Measurements from ENCODE around the gene FOXO6. TPM values are rescaled to one million over a fixed set of nuclear protein-coding genes. Genes with fewer than 3 reads are reported as not detected.

Gene FOXO6
- polyA plus RNA-seq, 1 of the 3 experiments (the other 2 are of a cell fraction), result 0.35 TPM

DNA sequence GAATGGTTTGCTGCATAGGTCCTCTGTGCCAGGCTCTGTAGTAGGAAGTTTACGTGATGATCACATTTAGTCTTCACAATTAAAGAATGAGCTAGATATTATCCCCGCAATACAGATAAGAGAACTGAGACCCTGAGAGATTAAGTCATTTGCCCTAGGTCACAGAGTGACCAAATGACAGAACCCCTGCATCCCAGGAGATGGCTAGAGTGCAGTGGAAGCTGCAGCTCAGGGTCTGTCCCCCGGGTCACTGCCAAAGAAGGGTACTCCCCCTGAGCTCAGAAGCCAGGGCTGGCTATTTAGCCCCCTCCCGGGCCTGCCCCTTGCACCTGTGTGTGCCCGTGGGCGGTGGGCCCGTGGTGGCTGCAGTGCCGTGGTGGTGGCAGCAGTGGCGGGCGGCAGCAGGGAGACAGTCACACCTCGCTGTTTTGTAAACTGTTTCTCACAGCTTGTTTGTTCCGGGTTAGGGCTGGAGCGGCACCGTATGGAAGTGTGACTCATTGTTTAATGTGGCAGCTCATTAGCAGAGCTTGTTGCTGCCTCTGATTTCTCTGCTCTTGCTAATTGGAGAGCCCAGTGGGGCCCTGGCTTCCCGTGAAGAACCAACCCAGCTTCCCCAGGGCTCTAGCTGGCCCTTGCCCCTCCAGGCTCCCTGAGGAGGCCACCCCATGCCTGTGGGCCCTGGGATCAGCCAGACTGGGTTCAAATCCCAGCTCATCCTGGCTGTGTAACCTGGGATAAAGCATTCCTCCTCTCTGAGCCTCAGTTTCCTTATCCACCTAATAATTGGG is 19.3 kb upstream of the FOXO6 start (continued):
- TF ChIP-seq, protein P1, sequence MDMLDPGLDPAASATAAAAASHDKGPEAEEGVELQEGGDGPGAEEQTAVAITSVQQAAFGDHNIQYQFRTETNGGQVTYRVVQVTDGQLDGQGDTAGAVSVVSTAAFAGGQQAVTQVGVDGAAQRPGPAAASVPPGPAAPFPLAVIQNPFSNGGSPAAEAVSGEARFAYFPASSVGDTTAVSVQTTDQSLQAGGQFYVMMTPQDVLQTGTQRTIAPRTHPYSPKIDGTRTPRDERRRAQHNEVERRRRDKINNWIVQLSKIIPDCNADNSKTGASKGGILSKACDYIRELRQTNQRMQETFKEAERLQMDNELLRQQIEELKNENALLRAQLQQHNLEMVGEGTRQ (IDR thresholded peaks at IDR 0.05; ENCODE audit: borderline replicate concordance, low read depth, low read length), result no peak
- no peak for TF ChIP-seq POLR2AphosphoS5 (IDR thresholded peaks at IDR 0.05; ENCODE audit: low read depth, low read length)
- no peak for TF ChIP-seq YY1 (IDR thresholded peaks at IDR 0.05; ENCODE audit: low read depth)
- TF ChIP-seq, protein P2, sequence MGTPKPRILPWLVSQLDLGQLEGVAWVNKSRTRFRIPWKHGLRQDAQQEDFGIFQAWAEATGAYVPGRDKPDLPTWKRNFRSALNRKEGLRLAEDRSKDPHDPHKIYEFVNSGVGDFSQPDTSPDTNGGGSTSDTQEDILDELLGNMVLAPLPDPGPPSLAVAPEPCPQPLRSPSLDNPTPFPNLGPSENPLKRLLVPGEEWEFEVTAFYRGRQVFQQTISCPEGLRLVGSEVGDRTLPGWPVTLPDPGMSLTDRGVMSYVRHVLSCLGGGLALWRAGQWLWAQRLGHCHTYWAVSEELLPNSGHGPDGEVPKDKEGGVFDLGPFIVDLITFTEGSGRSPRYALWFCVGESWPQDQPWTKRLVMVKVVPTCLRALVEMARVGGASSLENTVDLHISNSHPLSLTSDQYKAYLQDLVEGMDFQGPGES (IDR thresholded peaks at IDR 0.05; ENCODE audit: low read depth, low read length), result no peak
- no peak for TF ChIP-seq EP300 (IDR thresholded peaks at IDR 0.05; ENCODE audit: borderline replicate concordance in 1 of 2, low read depth in 1 of 2, low read length in 1 of 2)
- no peak for TF ChIP-seq MXI1 (IDR thresholded peaks at IDR 0.05; ENCODE audit: low read depth, low read length)
- no peak for TF ChIP-seq FOXJ3 (CRISPR knock-in tag; IDR thresholded peaks at IDR 0.05)

DNA sequence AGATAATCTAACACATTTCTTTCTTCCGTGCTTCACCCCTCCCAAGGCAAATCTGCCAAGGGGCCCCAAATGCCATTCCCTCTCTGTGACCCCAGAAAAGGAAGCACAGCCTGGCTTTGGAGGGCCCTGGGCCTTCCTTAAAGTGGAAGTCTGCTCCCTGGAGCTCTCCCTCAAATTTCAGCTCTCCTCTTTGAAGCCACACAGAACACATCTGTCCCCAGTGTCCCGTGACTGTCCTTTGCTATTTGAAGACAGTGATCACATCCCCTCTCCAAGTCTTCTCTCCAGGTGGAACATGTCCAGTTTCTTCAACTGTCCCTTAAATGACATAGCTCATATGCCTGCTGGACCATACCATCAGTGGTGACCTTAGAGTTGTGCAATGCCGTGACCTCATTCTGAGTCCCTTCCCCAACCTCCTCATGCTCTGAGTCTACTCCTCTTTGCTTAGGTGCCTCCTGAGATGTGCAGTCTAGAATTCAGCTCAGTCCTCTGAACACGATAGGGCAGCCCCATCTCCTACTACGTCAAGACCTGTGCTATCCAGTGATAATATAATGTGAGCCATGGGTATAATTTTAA is 18.4 kb upstream of the FOXO6 start:
- Histone ChIP-seq H3K9me2 (no peaks in the 10 kb centered on the region), H3K9me3 (no peaks in the 10 kb centered on the region), H3K27me3 (ENCODE audit: insufficient read depth) (no peaks in the 10 kb centered on the region), H3K36me3 (replicated peaks in 1 of 2; ENCODE audit: control insufficient read depth in 1 of 2, insufficient read depth in 2 of 2, low read length in 1 of 2) (no peaks in the 10 kb centered on the region), H3K79me2 (ENCODE audit: insufficient read depth) (no peaks in the 10 kb centered on the region), H3K4me3 (ENCODE audit: low read depth in 2 of 2, low read length in 1 of 2) (no peak overlapping the region), H3K4me1 (ENCODE audit: control insufficient read depth in 1 of 2, insufficient read depth in 2 of 2, low read depth in 1 of 2, low read length in 1 of 2) (peaks cover 0 to 4% of the 10 kb centered on the region in 2 experiments; a peak in 1 of 4 replicates), H3K9ac (no peak overlapping the region), H3K4me2 (no peak overlapping the region), H2AFZ (ENCODE audit: low read depth) (no peak overlapping the region), H3F3A (replicated peaks; ENCODE audit: insufficient read depth) (no peaks in the 10 kb centered on the region), H4K20me1 (ENCODE audit: insufficient read depth) (no peaks in the 10 kb centered on the region), H3K27ac (ENCODE audit: low read depth in 2 of 2, low read length in 1 of 2) (no peak overlapping the region)
- TF ChIP-seq, protein P3, sequence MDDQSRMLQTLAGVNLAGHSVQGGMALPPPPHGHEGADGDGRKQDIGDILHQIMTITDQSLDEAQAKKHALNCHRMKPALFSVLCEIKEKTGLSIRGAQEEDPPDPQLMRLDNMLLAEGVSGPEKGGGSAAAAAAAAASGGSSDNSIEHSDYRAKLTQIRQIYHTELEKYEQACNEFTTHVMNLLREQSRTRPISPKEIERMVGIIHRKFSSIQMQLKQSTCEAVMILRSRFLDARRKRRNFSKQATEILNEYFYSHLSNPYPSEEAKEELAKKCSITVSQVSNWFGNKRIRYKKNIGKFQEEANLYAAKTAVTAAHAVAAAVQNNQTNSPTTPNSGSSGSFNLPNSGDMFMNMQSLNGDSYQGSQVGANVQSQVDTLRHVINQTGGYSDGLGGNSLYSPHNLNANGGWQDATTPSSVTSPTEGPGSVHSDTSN (IDR thresholded peaks at IDR 0.05), result no peak
- TF ChIP-seq, protein P4, sequence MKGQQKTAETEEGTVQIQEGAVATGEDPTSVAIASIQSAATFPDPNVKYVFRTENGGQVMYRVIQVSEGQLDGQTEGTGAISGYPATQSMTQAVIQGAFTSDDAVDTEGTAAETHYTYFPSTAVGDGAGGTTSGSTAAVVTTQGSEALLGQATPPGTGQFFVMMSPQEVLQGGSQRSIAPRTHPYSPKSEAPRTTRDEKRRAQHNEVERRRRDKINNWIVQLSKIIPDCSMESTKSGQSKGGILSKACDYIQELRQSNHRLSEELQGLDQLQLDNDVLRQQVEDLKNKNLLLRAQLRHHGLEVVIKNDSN (IDR thresholded peaks at IDR 0.05; ENCODE audit: borderline replicate concordance, low read depth), result no peak
- TF ChIP-seq RAD21 (IDR thresholded peaks at IDR 0.05; ENCODE audit: low read length) (no peak), TCF12 (IDR thresholded peaks at IDR 0.05) (no peak), EP300 (IDR thresholded peaks at IDR 0.05; ENCODE audit: borderline replicate concordance in 1 of 2, low read depth in 1 of 2, low read length in 1 of 2) (no peak), RCOR1 (IDR thresholded peaks at IDR 0.05; ENCODE audit: low read length) (no peak)
- TF ChIP-seq, protein P1 (IDR thresholded peaks at IDR 0.05; ENCODE audit: borderline replicate concordance, low read depth, low read length), result no peak
- TF ChIP-seq, protein P5, sequence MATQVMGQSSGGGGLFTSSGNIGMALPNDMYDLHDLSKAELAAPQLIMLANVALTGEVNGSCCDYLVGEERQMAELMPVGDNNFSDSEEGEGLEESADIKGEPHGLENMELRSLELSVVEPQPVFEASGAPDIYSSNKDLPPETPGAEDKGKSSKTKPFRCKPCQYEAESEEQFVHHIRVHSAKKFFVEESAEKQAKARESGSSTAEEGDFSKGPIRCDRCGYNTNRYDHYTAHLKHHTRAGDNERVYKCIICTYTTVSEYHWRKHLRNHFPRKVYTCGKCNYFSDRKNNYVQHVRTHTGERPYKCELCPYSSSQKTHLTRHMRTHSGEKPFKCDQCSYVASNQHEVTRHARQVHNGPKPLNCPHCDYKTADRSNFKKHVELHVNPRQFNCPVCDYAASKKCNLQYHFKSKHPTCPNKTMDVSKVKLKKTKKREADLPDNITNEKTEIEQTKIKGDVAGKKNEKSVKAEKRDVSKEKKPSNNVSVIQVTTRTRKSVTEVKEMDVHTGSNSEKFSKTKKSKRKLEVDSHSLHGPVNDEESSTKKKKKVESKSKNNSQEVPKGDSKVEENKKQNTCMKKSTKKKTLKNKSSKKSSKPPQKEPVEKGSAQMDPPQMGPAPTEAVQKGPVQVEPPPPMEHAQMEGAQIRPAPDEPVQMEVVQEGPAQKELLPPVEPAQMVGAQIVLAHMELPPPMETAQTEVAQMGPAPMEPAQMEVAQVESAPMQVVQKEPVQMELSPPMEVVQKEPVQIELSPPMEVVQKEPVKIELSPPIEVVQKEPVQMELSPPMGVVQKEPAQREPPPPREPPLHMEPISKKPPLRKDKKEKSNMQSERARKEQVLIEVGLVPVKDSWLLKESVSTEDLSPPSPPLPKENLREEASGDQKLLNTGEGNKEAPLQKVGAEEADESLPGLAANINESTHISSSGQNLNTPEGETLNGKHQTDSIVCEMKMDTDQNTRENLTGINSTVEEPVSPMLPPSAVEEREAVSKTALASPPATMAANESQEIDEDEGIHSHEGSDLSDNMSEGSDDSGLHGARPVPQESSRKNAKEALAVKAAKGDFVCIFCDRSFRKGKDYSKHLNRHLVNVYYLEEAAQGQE (IDR thresholded peaks at IDR 0.05; ENCODE audit: low read depth, low read length), result no peak
- WGBS (ENCODE audit: low lambda C conversion rate), result 52% methylated on average over 4 of the region's 5 CpGs
- no peak for DNase-seq
- ChIA-PET CTCF (interaction anchor here (1.0 to 1.9 kb wide), 6 partner anchors 12 to 75 kb away, joined by 3 to 8 read pairs (median 4); no protein-coding TSS in a partner anchor), POLR2A (no interaction called here)
